ENCODE results near the gene SDR39U1.

Gene SDR39U1

GRCh38 chr14:24411443-24412389 lies 30.9 kb downstream of the SDR39U1 start:
- no peak overlapping the region for H3K4me3 ChIP-seq (ENCODE audit: low read length)
- no peak for DNase-seq (ENCODE audit: low read depth)
- TF ChIP-seq CTCF (conservative IDR thresholded peaks at IDR 0.05; ENCODE audit: low read depth, low read length) = peak; percentile 80

- DNase-seq (ENCODE audit: low read depth) = no peak
- TF ChIP-seq CTCF (conservative IDR thresholded peaks at IDR 0.05; ENCODE audit: low read depth, low read length) = no peak
Observed at GRCh38 chr14:24409956-24410355, 32.6 kb downstream of the SDR39U1 start.

GRCh38 chr14:24409192-24409591 lies 33.4 kb downstream of the SDR39U1 start:
- H3K4me3 ChIP-seq (ENCODE audit: low read length) = no peak overlapping the region
- no peak for DNase-seq (ENCODE audit: low read depth)
- TF ChIP-seq CTCF (conservative IDR thresholded peaks at IDR 0.05; ENCODE audit: low read depth, low read length) = no peak

More at GRCh38 chr14:24409956-24410355, 32.6 kb downstream of the SDR39U1 start:
- no peak overlapping the region for H3K4me3 ChIP-seq (ENCODE audit: low read length)

- no peak for TF ChIP-seq CTCF (conservative IDR thresholded peaks at IDR 0.05; ENCODE audit: low read depth, low read length)
- DNase-seq (ENCODE audit: low read depth) = no peak
- H3K4me3 ChIP-seq (ENCODE audit: low read length) = no peak overlapping the region
Observed at GRCh38 chr14:24408764-24409163, 33.8 kb downstream of the SDR39U1 start.

- no peak overlapping the region for H3K4me3 ChIP-seq (ENCODE audit: low read length)
- no peak for TF ChIP-seq CTCF (conservative IDR thresholded peaks at IDR 0.05; ENCODE audit: low read depth, low read length)
- no peak for DNase-seq (ENCODE audit: low read depth)
Observed at GRCh38 chr14:24407608-24408325, 34.8 kb downstream of the SDR39U1 start.

GRCh38 chr14:24406416-24406815 lies 36.2 kb downstream of the SDR39U1 start:
- no peak overlapping the region for H3K4me3 ChIP-seq (ENCODE audit: low read length)
- DNase-seq (ENCODE audit: low read depth) = no peak
- no peak for TF ChIP-seq CTCF (conservative IDR thresholded peaks at IDR 0.05; ENCODE audit: low read depth, low read length)

Data from retinal pigment epithelial cell (primary cell).